Muscle layer of colon (tissue), 2 donors: ENCODE data around the gene AQP12A.
"Not testable (repeated sequence)": the region's sequence is repeated elsewhere in the genome, so short reads cannot be mapped to it uniquely, and the experiment has no call there.

ENCODE experiments used
- H3K27ac ChIP-seq: one replicate; pipeline ENCODE4 v1.7.0; 2013; ENCODE audit warnings: low read depth, mild to moderate bottlenecking, low read length, moderate library complexity
- H3K27me3 ChIP-seq, 2 donors: one replicate each; pipeline ENCODE4 v1.7.0; 2013; ENCODE audit warnings: low read length in 2 of 2, mild to moderate bottlenecking in 2 of 2; ENCODE audit not compliant: insufficient read depth in 2 of 2, control insufficient read depth in 1 of 2
- H3K36me3 ChIP-seq: one replicate; pipeline ENCODE4 v1.7.0; 2013; ENCODE audit warnings: mild to moderate bottlenecking, low read length; ENCODE audit not compliant: insufficient read depth
- H3K4me1 ChIP-seq: one replicate; pipeline ENCODE4 v1.7.0; 2013; ENCODE audit warnings: mild to moderate bottlenecking, low read length; ENCODE audit not compliant: insufficient read depth
- H3K4me3 ChIP-seq, 2 donors: one replicate each; pipeline ENCODE4 v1.7.0; 2013; ENCODE audit warnings: low read length in 2 of 2, low read depth in 1 of 2, mild to moderate bottlenecking in 1 of 2, moderate library complexity in 1 of 2
- H3K9ac ChIP-seq: one replicate; pipeline ENCODE4 v1.7.0; 2013; ENCODE audit warnings: low read length
- H3K9me3 ChIP-seq: one replicate; pipeline ENCODE4 v1.7.0; 2013; ENCODE audit warnings: mild to moderate bottlenecking, low read length
- donor health status: abdominal sarcoma.
- donor health status: Adenocarcinoma of cecum.

The AQP12A gene, protein sequence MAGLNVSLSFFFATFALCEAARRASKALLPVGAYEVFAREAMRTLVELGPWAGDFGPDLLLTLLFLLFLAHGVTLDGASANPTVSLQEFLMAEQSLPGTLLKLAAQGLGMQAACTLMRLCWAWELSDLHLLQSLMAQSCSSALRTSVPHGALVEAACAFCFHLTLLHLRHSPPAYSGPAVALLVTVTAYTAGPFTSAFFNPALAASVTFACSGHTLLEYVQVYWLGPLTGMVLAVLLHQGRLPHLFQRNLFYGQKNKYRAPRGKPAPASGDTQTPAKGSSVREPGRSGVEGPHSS

DNA sequence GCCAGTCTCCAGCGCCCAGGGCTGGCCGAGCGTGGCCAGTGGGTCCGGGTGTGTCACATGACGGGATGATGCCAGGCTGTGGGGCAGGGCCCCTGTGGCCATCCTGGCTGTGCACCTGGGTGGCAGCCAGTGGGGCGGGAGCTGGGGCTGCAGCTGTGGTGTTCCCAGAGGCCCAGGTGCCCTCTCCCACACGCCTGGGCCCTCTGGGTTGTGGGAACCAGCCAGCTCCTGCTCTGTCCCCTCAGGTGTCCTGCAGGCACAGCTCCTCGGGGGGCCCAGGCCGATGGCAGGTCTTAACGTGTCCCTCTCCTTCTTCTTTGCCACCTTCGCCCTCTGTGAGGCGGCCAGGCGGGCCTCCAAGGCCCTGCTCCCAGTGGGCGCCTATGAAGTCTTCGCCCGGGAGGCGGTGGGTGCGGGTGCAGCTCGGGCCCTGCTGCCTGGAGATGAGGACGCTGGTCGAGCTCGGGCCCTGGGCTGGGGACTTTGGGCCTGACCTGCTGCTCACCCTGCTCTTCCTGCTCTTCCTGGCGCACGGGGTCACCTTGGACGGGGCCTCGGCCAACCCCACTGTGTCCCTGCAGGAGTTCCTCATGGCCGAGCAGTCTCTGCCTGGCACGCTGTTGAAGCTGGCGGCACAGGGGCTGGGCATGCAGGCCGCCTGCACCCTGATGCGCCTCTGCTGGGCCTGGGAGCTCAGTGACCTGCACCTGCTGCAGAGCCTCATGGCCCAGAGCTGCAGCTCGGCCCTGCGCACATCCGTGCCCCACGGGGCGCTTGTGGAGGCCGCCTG lies at the start of gene AQP12A:
Gene AQP12A (plus strand): TSS at position 236 of the 790 bp plus-strand sequence. CDS start 48 bp downstream, at position 284.
- H3K27ac ChIP-seq, H3K4me3 ChIP-seq, H3K9me3 ChIP-seq, H3K36me3 ChIP-seq, H3K27me3 ChIP-seq, H3K4me1 ChIP-seq, H3K9ac ChIP-seq: not testable (repeated sequence)

DNA sequence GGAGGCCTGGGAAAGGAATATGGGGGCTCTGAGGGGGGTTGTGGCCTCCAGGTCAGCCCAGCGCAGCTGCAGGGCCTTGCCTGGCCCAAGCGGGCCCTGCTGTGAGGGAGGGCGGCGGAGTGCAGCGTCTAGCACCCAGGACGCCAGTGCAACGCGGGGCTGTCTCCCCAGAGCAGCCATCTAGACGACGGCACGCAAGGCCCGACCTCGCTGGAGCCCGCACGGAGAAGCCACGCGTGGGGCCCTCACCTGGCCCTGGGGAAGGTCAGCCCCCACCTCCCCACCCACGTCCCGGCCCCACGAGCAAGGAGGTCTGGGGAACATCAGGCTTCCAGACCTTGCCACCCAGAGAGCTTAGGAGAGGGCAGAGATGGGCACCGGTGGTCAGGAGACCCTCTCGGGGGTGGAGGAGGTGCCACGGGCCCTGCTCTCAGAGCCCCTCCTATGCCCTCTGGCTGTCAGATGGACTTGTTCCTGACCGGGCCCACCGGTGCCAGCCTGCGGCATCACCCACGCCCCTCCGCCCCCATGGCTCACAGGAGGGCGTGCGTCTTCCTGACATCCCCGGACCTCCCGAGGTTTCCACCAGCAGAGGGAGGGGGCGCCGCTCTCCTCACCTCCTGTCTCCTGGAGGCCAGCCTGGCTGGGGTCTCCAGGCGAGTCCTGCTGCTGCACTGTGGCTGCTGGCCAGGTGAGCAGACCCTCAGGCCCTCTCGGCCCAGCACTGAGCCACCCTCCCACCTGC lies 49.4 kb upstream of the AQP12A start:
- no peaks in the 10 kb centered on the region for H3K9me3 ChIP-seq
- H3K27me3 ChIP-seq = peaks cover 0 to 27% of the 10 kb centered on the region in 2 donors
- H3K36me3 ChIP-seq = no peaks in the 10 kb centered on the region
- no peak overlapping the region for H3K9ac ChIP-seq
- no peaks in the 10 kb centered on the region for H3K4me1 ChIP-seq
- H3K4me3 ChIP-seq = no peak overlapping the region
- H3K27ac ChIP-seq = no peak overlapping the region

DNA sequence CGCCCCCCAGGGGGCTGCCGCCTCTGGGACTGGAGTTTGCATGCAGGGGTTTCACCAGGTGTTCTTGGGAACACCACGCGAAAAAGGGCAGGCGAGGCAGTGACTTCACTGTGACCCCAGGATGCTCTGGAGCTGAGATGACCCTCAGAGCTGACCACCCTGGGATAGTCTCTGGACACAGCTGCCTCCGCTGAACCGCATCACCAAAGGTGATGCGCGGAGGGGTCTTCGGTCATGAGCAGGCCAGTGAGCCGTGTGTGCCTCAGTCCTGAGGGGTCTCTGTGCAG lies 48.9 kb upstream of the AQP12A start:
- H3K27me3 ChIP-seq = peaks cover 0 to 29% of the 10 kb centered on the region in 2 donors

DNA sequence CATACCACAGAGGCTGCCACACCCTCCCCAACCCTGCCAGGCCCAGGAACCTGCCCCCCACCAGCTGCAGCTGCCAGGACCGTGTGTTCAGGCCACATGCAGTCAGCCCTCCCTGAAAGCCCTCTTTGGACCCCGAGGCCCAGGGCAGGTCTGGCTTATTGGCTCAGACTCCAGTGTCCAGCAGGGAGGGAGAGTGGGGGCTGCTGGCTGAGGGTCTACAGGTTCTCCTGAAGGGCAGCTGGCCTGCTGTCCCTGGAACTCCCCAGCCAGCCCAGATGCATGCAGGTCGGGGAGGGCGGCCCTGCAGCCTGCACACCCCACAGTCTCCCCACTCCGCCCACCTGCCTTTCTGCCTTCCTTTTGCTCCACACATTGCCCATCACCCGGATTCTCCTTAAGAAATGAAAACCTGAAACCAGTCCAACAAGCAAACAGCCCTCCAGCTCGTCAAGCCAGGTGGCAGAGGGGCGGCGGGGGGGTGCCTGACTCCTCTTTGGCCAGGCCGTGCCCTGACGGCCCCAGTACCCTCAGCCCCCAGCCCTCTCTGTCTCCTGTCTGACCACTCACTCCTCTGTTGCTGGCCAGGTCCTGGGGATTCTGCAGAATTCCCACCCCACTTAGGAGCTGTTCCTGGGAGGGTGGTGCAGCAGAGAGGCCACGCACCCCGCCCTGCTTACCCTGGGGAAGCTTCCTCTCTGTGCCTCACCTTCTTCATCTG lies 48.4 kb upstream of the AQP12A start:
- Histone ChIP-seq H3K4me1 (no peaks in the 10 kb centered on the region), H3K4me3 (no peak overlapping the region), H3K27me3 (peaks cover 0 to 29% of the 10 kb centered on the region in 2 donors), H3K9ac (no peak overlapping the region), H3K36me3 (no peaks in the 10 kb centered on the region), H3K9me3 (no peaks in the 10 kb centered on the region), H3K27ac (no peak overlapping the region)

More for the DNA sequence above, 48.9 kb upstream of the AQP12A start:
- Histone ChIP-seq H3K9me3 (no peaks in the 10 kb centered on the region), H3K36me3 (no peaks in the 10 kb centered on the region), H3K4me1 (no peaks in the 10 kb centered on the region), H3K9ac (no peak overlapping the region), H3K4me3 (no peak overlapping the region), H3K27ac (no peak overlapping the region)

DNA sequence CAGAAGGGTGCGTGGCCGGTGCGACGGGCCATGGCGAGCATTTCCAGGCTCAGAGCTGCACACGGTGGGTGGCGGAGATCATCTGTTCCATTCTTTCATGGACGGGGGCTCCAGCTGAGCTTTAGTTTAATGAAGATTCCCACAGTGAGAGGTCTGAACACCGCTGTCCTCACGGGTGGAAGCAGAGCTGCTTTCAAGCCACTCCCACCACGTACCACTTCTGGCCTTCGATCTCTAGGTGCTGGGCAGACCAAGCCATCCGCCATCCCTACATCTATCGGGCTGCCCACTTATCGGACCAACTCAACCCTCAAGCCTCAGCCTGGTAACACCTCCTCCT lies 47.9 kb upstream of the AQP12A start:
- Histone ChIP-seq H3K27ac (no peak overlapping the region), H3K27me3 (peaks cover 0 to 29% of the 10 kb centered on the region in 2 donors), H3K4me3 (no peak overlapping the region), H3K9me3 (no peaks in the 10 kb centered on the region), H3K9ac (no peak overlapping the region), H3K36me3 (no peaks in the 10 kb centered on the region), H3K4me1 (no peaks in the 10 kb centered on the region)

DNA sequence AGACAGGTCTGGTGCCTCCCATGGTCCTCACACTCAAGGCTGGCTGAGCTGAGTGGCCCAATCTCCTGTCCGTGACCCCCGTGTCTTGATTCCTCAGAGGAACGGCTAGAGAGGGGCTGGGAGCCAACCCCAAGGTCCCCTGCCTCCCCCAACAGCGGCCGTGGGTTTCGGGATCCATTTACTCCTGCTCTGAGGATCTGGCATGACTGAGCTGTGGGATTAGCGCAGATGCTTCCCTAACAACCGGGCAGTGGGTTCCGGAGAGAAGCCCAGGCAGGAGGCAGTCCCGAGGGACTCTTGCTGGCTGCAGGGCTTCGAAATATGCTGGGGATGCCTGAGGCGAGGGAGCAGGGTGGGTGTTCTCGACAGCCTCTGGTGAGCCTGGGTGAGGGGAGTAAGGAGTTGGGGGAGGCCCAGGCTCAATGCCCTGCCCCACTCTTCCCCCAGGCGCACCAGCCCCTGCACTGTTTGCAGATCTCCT lies 47.5 kb upstream of the AQP12A start:
- H3K36me3 ChIP-seq = no peaks in the 10 kb centered on the region
- no peak overlapping the region for H3K4me3 ChIP-seq
- no peak overlapping the region for H3K9ac ChIP-seq
- H3K27ac ChIP-seq = no peak overlapping the region
- H3K27me3 ChIP-seq = peaks cover 0 to 29% of the 10 kb centered on the region in 2 donors
- H3K4me1 ChIP-seq = no peaks in the 10 kb centered on the region
- no peaks in the 10 kb centered on the region for H3K9me3 ChIP-seq

DNA sequence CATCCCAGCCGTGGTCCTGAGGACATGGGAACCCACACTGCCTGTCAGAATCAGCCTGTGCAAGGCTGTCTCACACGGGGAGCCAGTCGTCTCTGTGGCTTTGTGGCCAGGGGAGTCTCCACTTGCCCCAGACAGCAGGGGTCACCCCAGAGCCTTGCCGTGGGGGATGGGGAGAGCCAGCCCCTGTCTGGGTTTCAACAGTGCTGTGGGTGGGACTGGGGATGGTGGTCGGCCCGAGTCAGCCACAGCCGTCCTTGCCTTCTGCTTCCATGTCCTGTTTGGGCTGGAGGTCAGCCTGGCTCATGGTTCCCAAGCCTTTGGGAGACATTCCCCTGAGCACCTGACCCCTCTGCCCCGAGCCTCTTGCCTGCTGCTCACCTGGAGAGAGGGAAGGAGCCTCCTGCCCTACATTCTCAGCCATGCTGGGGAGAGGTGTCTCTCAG lies 46.8 kb upstream of the AQP12A start:
- H3K27me3 ChIP-seq = peaks cover 0 to 29% of the 10 kb centered on the region in 2 donors

DNA sequence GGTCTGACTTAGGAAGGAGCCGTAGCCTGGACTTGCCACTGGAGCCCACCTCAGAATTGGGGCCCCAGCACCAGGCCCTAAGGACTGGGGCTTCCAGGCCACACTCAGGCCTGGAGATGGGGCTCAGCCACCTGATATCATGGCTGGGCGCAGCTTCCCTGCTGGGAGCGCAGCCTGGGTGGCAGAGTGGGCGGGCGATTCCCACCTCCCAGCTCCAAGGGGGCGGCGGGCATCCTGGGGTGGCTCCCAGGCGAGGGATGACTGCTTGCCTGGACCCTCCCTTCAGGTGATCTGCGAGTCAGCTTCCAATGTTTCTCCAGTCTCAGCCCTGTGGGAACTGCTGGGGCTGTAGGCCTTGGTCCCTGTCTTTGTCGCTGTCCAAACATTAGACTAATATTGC lies 46.3 kb upstream of the AQP12A start:
- Histone ChIP-seq H3K27ac (no peak overlapping the region), H3K9me3 (no peaks in the 10 kb centered on the region), H3K4me1 (no peaks in the 10 kb centered on the region), H3K36me3 (no peaks in the 10 kb centered on the region), H3K9ac (no peak overlapping the region), H3K4me3 (no peak overlapping the region), H3K27me3 (peaks cover 0 to 29% of the 10 kb centered on the region in 2 donors)

More for the DNA sequence above, 46.8 kb upstream of the AQP12A start:
- Histone ChIP-seq H3K4me1 (no peaks in the 10 kb centered on the region), H3K27ac (no peak overlapping the region), H3K36me3 (no peaks in the 10 kb centered on the region), H3K9ac (no peak overlapping the region), H3K9me3 (no peaks in the 10 kb centered on the region), H3K4me3 (no peak overlapping the region)

DNA sequence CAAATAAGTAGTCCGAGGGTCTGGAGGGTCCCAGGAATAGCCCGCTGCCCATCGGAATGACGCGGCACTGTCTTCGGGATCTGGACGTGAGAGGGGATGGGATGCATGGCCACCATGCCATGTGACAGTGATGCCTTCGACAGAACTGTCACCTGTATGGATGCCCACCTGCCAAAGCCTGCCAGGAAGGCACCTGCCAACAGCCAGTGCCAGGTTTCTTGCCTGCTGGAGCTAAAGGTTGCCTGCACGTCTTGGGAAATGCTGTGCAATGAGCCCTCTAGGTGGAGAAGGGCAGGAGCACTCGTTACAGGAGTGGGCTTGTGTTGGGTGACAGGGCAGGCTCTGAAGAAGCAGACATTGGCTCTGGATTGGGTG lies 45.9 kb upstream of the AQP12A start:
- Histone ChIP-seq H3K4me1 (no peaks in the 10 kb centered on the region), H3K27me3 (peaks cover 0 to 29% of the 10 kb centered on the region in 2 donors), H3K9ac (no peak overlapping the region), H3K9me3 (no peaks in the 10 kb centered on the region), H3K4me3 (no peak overlapping the region), H3K36me3 (no peaks in the 10 kb centered on the region), H3K27ac (no peak overlapping the region)

DNA sequence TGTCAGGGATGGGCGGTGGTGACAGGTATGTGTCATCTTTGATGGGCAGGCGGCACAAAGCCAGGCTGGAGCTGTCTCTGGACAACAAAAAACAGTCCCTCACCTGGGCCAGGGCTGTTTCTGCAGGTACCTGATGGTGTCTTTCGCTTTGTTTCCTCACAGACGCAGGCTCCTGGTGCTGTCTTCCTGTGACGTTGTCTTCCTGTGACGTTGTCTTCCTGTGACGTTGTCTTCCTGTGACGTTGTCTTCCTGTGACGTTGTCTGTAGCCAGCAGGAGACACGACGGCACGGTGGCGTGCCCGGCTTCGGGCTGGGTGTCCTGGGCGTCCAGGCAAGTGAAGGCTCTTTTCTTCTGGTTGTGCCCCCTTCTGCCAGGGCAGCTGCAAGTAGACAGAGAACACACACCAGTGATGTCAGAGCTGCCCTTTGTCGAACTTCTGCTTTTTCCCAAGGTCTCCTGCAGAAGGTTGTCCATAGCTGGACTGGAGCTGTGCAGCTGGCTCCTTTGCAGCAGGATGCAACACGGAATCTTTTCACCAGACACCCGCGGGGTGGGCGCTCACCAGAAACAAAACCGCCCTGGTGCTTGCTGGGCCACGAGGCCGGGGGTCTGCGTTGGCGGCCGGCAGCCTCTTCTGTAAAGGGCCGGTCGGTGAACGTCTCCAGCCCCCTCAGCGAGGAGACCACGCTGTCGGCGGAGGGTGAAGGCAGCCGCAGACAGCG lies 45.3 kb upstream of the AQP12A start:
- Histone ChIP-seq H3K27ac (no peak overlapping the region), H3K9me3 (no peaks in the 10 kb centered on the region), H3K9ac (no peak overlapping the region), H3K4me1 (no peaks in the 10 kb centered on the region), H3K27me3 (peaks cover 0 to 29% of the 10 kb centered on the region in 2 donors), H3K4me3 (no peak overlapping the region), H3K36me3 (no peaks in the 10 kb centered on the region)
